Panc1 (cell line): Measurements from ENCODE around the gene EIF3J. TPM values are rescaled to one million over a fixed set of nuclear protein-coding genes. Genes with fewer than 3 reads are reported as not detected.

ENCODE experiments used
- ATAC-seq: fragments of 200-7000 bp; cut with Tn5 transposase; 2 replicates; pipeline ENCODE4 v1.9.1; 2020; ENCODE audit warnings: mild to moderate bottlenecking, moderate library complexity
- Bru-seq: library from RNA; stranded (reverse); fragments of 400-500 nt; gene quantifications from one replicate; lab custom pipeline; 2021; lab: Mats Ljungman, UMichigan
- BruChase-seq, 2 experiments: library from RNA; stranded (reverse); fragments of 400-500 nt; gene quantifications; one replicate each; lab custom pipeline; 2021; lab: Mats Ljungman, UMichigan
- BruUV-seq: library from RNA; stranded (reverse); fragments of 400-500 nt; replicated peaks from 2 replicates; lab custom pipeline; 2021; lab: Mats Ljungman, UMichigan
- CTCF ChIA-PET: fragments of 300-600 bp; sonication (Branson Sonifier 250); formaldehyde crosslinking; loops from one replicate; lab custom pipeline; 2022; ENCODE audit warnings: antibody characterized with exemption; lab: Charles Lee
- POLR2A ChIA-PET: fragments of 300-600 bp; sonication (Branson Sonifier 250); formaldehyde crosslinking; loops from one replicate; lab custom pipeline; 2022; ENCODE audit warnings: antibody characterized with exemption; lab: Charles Lee
- DNase-seq: peaks from one replicate; pipeline ENCODE4 v3.0.0-alpha.2; 2010; ENCODE audit warnings: low read depth, low spot score
- H3K27ac ChIP-seq: 2 replicates; pipeline ENCODE4 v1.5.1; 2011; ENCODE audit warnings: mild to moderate bottlenecking, low read length, inconsistent platforms
- H3K27me3 ChIP-seq: fragments of 200-500 bp; sonication (Bioruptor generic); 2 replicates; pipeline ENCODE4 v1.6.0; 2014; ENCODE audit warnings: low read length, inconsistent platforms; ENCODE audit not compliant: control insufficient read depth, insufficient read depth
- H3K36me3 ChIP-seq: fragments of 200-500 bp; sonication (Bioruptor generic); 2 replicates; pipeline ENCODE4 v1.5.1; 2014; ENCODE audit warnings: inconsistent platforms, mild to moderate bottlenecking, low read length, moderate library complexity; ENCODE audit not compliant: control insufficient read depth, insufficient read depth
- H3K4me1 ChIP-seq: 2 replicates; pipeline ENCODE4 v1.5.1; 2011; ENCODE audit warnings: inconsistent platforms, mild to moderate bottlenecking, low read length, moderate library complexity; ENCODE audit not compliant: control insufficient read depth, insufficient read depth
- H3K4me3 ChIP-seq, 2 experiments: 2 replicates each; pipeline ENCODE4 v1.5.1; 2011 to 2012; ENCODE audit warnings: low read depth in 2 of 2, low read length in 2 of 2, mild to moderate bottlenecking in 2 of 2, inconsistent platforms in 1 of 2, moderate library complexity in 1 of 2
- H3K9me3 ChIP-seq: fragments of 200-500 bp; sonication (Bioruptor generic); 2 replicates; pipeline ENCODE4 v1.5.1; 2014; ENCODE audit warnings: low read depth, mild to moderate bottlenecking, inconsistent platforms, low read length, moderate library complexity; ENCODE audit not compliant: control insufficient read depth, insufficient read depth
- CTCF ChIP-seq: fragments of 450-650 bp; IDR thresholded peaks from 2 replicates; pipeline ENCODE4 v1.5.1; 2017; ENCODE audit warnings: mild to moderate bottlenecking
- POLR2AphosphoS5 ChIP-seq: IDR thresholded peaks from 2 replicates; pipeline ENCODE4 v1.6.1; 2012; ENCODE audit warnings: mild to moderate bottlenecking, low read depth, low read length, moderate library complexity
- REST ChIP-seq, 2 experiments: IDR thresholded peaks; 2 replicates each; pipeline ENCODE4 v1.6.1; 2011 to 2012; ENCODE audit warnings: low read depth in 2 of 2, control low read depth in 1 of 2, low read length in 1 of 2, mild to moderate bottlenecking in 1 of 2, moderate library complexity in 1 of 2; ENCODE audit not compliant: insufficient read depth in 1 of 2
- SIN3A ChIP-seq: IDR thresholded peaks from 2 replicates; pipeline ENCODE4 v1.6.1; 2012; ENCODE audit warnings: low read depth, mild to moderate bottlenecking, low read length, moderate library complexity, borderline replicate concordance; ENCODE audit not compliant: insufficient read depth
- TCF7L2 ChIP-seq: IDR thresholded peaks from 2 replicates; pipeline ENCODE4 v1.6.1; 2011; ENCODE audit warnings: mild to moderate bottlenecking, low read depth, low read length, inconsistent platforms
- in situ Hi-C: cut with HindIII; loops from 2 replicates; pipeline ENCODE4 v1.10.0; 2016; ENCODE audit warnings: low sequenced_read_pairs, low pct_unique_long_range_greater_than_20kb
- intact Hi-C: fragments of 100-400 bp; cut with micrococcal nuclease; formaldehyde crosslinking; loops from one replicate; pipeline ENCODE4 v1.10.0; 2022; ENCODE audit not compliant: unreplicated experiment
- long read RNA-seq: library from polyadenylated mRNA; unstranded; transcript quantifications from one replicate; pipeline ENCODE4 v2.0.0, GENCODE V29; 2021; ENCODE audit not compliant: unreplicated experiment
- polyA plus RNA-seq: library from polyadenylated mRNA; unstranded; fragments of >200 nt; gene quantifications from one replicate; pipeline ENCODE4 v1.2.1, GENCODE V29; 2012; ENCODE audit warnings: missing spikeins; ENCODE audit not compliant: insufficient read length
- total RNA-seq: library from RNA; stranded (reverse); gene quantifications from one replicate; pipeline ENCODE4 v1.2.1, GENCODE V29; 2021; ENCODE audit not compliant: unreplicated experiment

The EIF3J gene
- total RNA-seq (128 TPM), Bru-seq, nascent RNA (percentile 96 among the genes with signal in this experiment), BruChase-seq, experiment 1, labeled RNA remaining after a 2-hour chase (percentile 97 among the genes with signal in this experiment), BruChase-seq, experiment 2, labeled RNA remaining after a 6-hour chase (percentile 98 among the genes with signal in this experiment)
- polyA plus RNA-seq, result 81.8 TPM
- long read RNA-seq, transcript EIF3J-201 (8 exons, 2,569 nt), result major isoform, 50 of 166 reads
- long read RNA-seq, partial matches to known transcripts, result 90 of 166 reads
- long read RNA-seq, other reads (novel, unspliced or antisense), result 26 of 166 reads

- peak; percentile 69 for DNase-seq
- in situ Hi-C loops (no loop called here), intact Hi-C loops (no loop called here)
- Histone ChIP-seq H3K36me3 (peaks cover under 1% of the 10 kb centered on the region), H3K9me3 (no peaks in the 10 kb centered on the region), H3K4me3 (peak within 1 kb of the TSS; percentile 76 to 89), H3K27me3 (no peaks in the 10 kb centered on the region), H3K27ac (peak within 1 kb of the TSS; percentile 91), H3K4me1 (peaks cover 15% of the 10 kb centered on the region; the same call in 1 of the 2 replicates)
- ChIA-PET POLR2A (interaction anchor here (0.6 kb wide), 3 partner anchors 31 to 840 kb away, joined by 3 to 7 read pairs (median 6); no protein-coding TSS in a partner anchor), CTCF (no interaction called here)
- no peak for TF ChIP-seq REST (IDR thresholded peaks at IDR 0.05; ENCODE audit: insufficient read depth in 1 of 2, low read depth in 2 of 2, low read length in 1 of 2)
- TF ChIP-seq POLR2AphosphoS5, result peak; percentile 50; the same call in 1 of the 2 replicates
- no peak for TF ChIP-seq CTCF
- TF ChIP-seq SIN3A, result no peak; the same call in 1 of the 2 replicates
- peak; percentile 94 for ATAC-seq
- BruUV-seq, result no TSS peak
Measured at GRCh38 chr15:44536962-44537734, at the start of gene EIF3J. EIF3J (plus strand) TSS chr15:44537147; CDS start chr15:44537195, 48 bp downstream.

DNA sequence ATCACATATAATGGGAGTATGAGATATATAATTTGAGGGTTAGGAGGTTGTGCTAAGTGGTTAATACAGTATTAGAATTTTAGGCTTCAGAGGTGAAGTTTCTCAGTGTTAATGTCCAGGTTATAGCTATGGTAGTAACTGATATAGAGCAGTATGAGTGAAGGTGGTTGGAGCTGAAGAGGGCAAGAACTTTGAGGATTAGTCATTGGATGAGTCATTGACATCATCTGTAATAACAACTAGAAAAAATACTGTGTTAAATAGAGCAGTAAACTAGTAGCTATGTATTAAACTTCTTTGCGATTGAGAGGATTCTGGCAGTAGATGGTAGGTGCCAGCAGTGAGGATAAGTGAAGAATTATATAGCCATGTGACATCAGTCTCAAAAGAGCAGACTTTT is 47.5 kb upstream of the EIF3J start:
- no peaks in the 10 kb centered on the region for H3K27me3 ChIP-seq
- H3K4me1 ChIP-seq, result peaks cover 7% of the 10 kb centered on the region
- H3K27ac ChIP-seq, result no peak overlapping the region
- H3K9me3 ChIP-seq, result no peaks in the 10 kb centered on the region
- ChIA-PET CTCF (no interaction called here), POLR2A (no interaction called here)
- BruUV-seq, result no TSS peak
- in situ Hi-C loops (no loop called here), intact Hi-C loops (no loop called here)
- DNase-seq (peak; percentile 33), ATAC-seq (peak; percentile 83)
- no peak overlapping the region for H3K4me3 ChIP-seq
- TF ChIP-seq REST (IDR thresholded peaks at IDR 0.05; ENCODE audit: insufficient read depth in 1 of 2, low read depth in 2 of 2, low read length in 1 of 2) (no peak), TCF7L2 (no peak), CTCF (no peak), SIN3A (no peak), POLR2AphosphoS5 (no peak)
- peaks cover 23% of the 10 kb centered on the region; the same call in 1 of the 2 replicates for H3K36me3 ChIP-seq
